NCI-H82 (cell line): Measurements from ENCODE around the gene MSI2.

Experiments
- DNase-seq: peaks from one replicate; lab custom pipeline; 2025; lab: John Stamatoyannopoulos, UW

MSI2 gene

GRCh38 chr17:57638284-57638683 lies 382.0 kb downstream of the MSI2 start:
- no peak for DNase-seq

DNA sequence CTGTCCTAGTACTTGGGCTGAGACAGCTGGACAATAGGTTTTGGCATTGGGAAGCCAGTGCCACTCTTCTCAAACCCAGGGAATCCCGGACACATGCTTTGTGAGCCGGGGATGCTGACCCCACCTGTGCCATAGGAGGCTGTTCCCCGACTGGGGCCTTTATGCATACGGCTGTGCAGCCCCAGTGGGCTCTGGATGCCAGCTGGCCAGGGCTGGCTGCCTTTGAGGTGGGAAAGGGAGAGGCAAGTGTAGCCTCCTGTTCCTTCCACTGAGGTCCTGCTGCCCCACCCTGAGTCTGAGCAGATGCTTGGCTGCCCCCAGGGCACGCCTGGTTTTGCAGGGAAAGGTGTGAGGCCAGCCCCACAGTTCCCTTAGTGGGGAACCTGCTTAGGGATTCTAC lies 383.1 kb downstream of the MSI2 start:
- DNase-seq = no peak

DNA sequence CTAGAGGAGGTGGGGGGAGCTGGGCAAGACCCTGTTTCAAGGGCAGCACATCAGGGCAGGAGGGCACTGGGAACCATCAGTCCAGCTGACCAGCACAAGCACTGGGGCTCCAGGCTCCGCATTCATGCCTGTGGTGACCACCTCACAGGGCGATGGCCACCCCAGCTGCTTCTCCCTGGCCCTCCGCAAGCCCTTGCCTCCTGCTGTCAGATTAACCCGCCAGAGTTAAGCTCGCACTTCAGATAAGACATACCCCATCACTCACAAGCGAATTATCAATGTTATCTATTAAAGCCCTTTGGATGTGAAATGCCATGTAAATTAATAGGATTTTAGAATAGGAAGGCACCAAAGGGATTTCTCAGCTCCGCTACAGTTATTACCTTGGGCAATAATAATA lies 383.8 kb downstream of the MSI2 start:
- DNase-seq = peak; percentile 66

GRCh38 chr17:57641761-57642160 lies 385.4 kb downstream of the MSI2 start:
- DNase-seq = no peak

DNA sequence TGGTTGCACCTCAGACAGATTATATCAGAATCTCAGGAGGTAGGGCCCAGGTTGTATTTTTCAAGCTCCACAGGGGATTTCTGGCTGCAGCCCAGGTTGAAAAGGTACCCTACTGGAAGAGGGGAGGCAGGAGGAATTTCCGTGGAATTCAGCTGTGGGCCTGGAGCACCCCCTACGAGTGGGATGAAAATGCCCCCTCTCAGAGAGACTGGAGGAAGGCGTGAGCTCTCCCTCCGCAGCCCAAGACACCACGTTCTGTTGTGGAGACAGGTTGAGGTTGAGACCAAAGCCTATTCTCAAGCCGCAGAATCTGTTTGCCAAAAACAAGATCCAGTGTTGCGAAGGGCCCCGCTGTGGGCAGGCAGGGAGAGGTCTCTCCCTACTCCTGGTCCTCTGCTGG lies 386.7 kb downstream of the MSI2 start:
- no peak for DNase-seq

DNA sequence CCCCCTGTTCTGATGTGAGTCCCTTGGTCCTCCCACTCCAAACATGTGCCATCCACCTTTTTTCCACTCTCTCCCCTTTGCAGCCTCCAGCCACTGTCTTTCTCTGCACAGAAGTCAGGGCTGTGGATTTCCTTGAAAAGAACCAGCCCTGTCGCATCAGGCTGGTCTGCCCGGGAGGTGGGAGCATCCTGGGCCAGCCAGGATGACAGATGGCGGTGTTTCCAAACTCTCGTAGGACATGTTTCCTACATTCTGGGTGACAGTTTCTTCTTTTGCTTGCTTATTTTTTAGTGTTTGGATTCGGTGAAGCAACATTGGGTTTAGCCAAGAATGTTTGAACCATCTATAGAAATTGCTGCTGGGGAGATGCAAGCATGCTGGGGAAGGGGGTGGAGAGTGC lies 388.0 kb downstream of the MSI2 start:
- no peak for DNase-seq

DNA sequence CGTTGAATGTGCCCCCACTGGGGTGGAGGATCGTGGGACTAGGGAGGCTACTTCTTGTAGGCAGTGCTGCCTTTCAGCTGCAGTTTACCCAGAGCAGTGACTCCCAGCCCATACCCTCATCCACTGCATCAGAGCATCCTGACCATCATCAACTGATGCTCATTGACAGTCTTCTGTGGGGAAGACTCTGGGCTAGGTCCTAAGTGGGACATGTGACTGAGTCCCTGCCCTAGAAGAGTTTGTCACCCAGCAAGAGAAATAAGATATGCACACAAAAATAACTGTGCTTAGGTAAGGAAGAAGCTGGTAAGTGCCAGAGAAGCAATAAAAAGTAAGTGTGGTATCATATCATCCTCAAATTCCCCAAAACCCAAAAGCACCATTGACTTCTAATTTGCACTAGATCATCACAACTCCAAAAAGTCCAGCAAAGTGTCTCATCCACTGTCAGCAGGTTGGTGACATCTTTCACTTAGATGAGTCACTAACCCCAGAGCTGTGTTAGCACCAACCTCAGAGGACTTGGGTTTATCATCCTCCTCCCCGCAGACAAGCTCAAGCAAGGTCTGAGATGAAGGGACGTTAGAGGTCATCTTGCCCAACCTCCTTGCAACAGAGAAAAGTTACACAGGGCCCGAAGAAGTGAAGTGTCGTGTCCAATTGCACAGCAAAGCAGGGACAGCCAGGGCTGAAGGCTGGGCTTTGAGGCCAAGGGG lies 389.8 kb downstream of the MSI2 start:
- no peak for DNase-seq

GRCh38 chr17:57648720-57649119 lies 392.4 kb downstream of the MSI2 start:
- DNase-seq = no peak

DNA sequence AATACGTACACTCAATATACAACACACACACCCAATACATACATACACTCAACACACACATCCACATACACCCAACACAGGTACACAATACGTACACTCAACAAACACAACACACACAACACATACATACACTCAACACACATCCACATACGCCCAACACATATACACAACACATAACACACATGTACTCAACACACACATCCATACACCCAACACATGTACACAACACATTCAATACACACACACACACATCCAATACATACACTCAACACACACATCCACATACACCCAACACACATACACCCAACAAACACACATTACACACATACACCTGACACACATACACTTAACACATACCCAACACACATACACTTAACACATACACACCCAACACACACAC lies 392.9 kb downstream of the MSI2 start:
- no peak for DNase-seq

- DNase-seq = no peak
Observed at GRCh38 chr17:57649731-57650484, 393.6 kb downstream of the MSI2 start.

- DNase-seq = no peak
Observed at GRCh38 chr17:57650548-57650947, 394.2 kb downstream of the MSI2 start.

GRCh38 chr17:57651451-57651850 lies 395.1 kb downstream of the MSI2 start:
- no peak for DNase-seq

DNA sequence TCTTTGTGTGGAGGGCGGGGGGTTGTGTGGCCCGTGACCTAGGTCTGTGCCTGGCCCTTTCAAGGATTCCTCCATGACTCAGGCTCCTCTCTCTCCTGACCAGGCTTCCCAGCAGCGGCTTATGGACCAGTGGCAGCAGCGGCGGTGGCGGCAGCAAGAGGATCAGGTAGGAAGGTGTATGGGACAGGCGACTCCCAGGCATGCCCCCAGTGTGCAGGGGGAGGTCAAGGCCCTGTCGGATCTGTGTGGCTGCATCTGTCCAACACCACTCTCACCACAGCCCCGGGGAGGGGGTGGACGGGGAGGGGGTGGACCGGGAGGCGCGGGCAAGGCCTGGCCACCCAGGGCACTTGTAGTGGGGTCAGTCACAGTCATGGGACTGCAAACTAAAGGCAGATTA lies 395.7 kb downstream of the MSI2 start:
- DNase-seq = no peak

DNA sequence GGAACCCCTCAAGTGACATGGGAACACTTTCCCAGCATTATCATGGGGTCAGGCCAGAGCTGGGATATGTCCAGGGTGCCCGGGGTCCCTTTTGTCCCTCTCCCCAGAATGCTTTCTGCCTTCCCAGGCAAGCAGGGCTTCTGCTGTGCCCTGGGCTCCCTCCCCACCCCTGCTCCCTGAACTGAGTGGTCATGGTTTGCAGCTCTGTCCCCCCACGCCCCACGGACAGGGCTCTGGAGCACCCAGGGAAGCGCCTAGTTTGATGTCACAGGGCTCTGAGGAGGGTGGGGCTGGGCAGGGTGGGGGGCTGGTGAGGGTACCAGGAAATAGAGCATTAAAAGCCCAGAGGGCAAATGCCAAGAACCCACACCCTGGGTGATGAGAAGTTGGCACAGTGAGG lies 396.5 kb downstream of the MSI2 start:
- no peak for DNase-seq

DNA sequence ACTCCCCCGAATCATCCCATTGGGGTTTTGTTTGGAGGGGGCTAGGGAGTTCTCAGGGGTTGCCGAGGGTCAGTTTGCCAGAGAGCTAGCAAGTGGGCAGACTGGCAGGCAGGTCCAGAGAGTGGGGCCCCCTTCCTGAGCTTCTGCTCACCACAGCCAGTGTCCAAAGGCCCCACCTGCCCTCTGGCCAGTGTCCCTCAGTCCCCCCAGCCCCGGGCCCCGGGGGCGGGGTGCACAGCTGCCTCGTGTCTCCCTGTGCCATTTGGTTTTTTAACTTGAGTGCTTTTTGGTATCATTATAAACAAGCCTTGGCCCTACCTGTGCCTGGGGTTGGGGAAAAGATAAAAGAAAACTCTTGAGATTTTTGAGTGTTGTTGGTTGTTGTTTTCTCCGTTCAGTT lies 397.0 kb downstream of the MSI2 start:
- no peak for DNase-seq

GRCh38 chr17:57654040-57654775 lies 397.9 kb downstream of the MSI2 start:
- no peak for DNase-seq

DNA sequence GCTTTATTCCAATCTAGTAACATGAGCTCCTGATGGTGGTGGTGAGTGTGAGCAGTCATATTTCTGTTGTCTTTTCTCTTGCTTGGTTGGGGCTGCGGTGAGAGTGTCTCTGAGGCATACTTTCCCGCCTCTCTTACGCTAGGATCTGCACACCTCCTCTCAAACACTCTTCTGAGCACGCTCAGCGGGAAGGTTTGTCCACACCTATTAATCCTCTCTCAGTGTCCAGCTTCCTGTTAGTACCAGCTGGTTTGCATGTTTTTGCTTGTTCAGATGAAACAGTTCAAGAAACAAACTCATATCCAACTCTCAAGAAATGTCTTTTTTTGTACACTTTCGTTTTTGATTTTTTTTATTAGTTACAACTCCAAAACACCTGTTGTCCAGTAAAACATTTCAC lies 399.2 kb downstream of the MSI2 start:
- no peak for DNase-seq

- no peak for DNase-seq
Observed at GRCh38 chr17:57657211-57657610, 400.9 kb downstream of the MSI2 start.

- peak; percentile 75 for DNase-seq
Observed at GRCh38 chr17:57662041-57662440, 405.7 kb downstream of the MSI2 start.

- peak; percentile 98 for DNase-seq
Observed at GRCh38 chr17:57662644-57663308, 406.5 kb downstream of the MSI2 start.

DNA sequence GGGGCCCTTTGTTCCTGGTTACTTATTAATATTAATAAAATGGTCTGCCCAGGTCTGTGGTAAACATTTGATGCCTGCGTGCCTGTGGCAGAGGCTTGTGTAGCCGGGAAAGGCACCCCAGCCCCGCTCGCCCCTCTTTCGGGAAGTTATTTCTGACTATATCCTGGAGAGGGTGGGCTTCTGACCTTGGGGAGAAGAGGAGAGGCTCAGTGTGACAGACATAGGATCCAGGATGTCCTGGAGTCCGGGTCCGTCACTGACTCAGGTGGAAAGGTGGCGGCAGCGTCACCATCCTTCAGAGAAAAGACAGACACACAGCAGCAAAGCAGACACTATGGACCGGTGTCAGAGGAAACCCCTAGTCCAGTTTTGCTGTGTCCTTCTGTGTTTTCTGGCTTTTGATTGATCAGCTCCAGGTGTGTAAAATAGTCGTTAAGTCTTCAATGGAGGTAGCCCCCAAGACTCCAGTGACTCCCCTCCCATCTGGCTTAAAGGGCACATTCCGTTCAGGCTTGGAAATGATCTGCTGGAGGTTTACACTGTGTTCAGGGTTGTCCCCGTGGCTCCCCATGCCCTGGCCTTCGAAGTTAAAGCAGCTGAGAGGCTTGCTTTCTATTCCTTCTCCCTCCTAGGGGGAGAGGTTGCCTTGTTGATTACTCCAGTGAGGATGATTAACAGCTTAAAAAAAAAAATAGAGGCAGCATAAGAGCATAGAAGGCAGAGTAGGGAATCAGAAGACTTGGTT lies 407.2 kb downstream of the MSI2 start:
- DNase-seq = no peak

GRCh38 chr17:57665128-57665527 lies 408.8 kb downstream of the MSI2 start:
- peak; percentile 49 for DNase-seq
